Parathyroid adenoma (tissue), 2 donors: ENCODE data around the gene IMMP2L.

Experiments
- H2AFZ ChIP-seq: fragments of 300-600 bp; sonication (generic); one replicate; pipeline ENCODE4 v1.7.0; 2017; ENCODE audit warnings: antibody characterized with exemption, mild to moderate bottlenecking
- H3K27ac ChIP-seq: fragments of 300-600 bp; sonication (generic); one replicate; pipeline ENCODE4 v1.7.0; 2017
- H3K27me3 ChIP-seq: fragments of 300-600 bp; sonication (generic); one replicate; pipeline ENCODE4 v1.7.0; 2017; ENCODE audit warnings: low read length; ENCODE audit not compliant: control insufficient read depth, insufficient read depth
- H3K36me3 ChIP-seq: fragments of 300-600 bp; sonication (generic); one replicate; pipeline ENCODE4 v1.7.0; 2017; ENCODE audit warnings: low read length; ENCODE audit not compliant: control insufficient read depth, insufficient read depth
- H3K4me1 ChIP-seq: fragments of 300-600 bp; sonication (generic); one replicate; pipeline ENCODE4 v1.7.0; 2017; ENCODE audit warnings: control low read depth
- H3K4me2 ChIP-seq: fragments of 300-600 bp; sonication (generic); one replicate; pipeline ENCODE4 v1.7.0; 2017; ENCODE audit warnings: low read length
- H3K4me3 ChIP-seq: fragments of 300-600 bp; sonication (generic); one replicate; pipeline ENCODE4 v1.7.0; 2017; ENCODE audit warnings: low read depth, low read length
- H3K79me2 ChIP-seq: fragments of 300-600 bp; sonication (generic); one replicate; pipeline ENCODE4 v1.7.0; 2017; ENCODE audit warnings: control low read depth
- H3K9ac ChIP-seq: fragments of 300-600 bp; sonication (generic); one replicate; pipeline ENCODE4 v1.7.0; 2017; ENCODE audit warnings: mild to moderate bottlenecking
- H3K9me3 ChIP-seq: fragments of 300-600 bp; sonication (generic); one replicate; pipeline ENCODE4 v1.7.0; 2017; ENCODE audit warnings: low read length; ENCODE audit not compliant: control insufficient read depth
- CTCF ChIP-seq: fragments of 300-600 bp; sonication (generic); IDR thresholded peaks from one replicate; pipeline ENCODE4 v1.7.0; 2017; ENCODE audit warnings: antibody characterized with exemption, mild to moderate bottlenecking
- donor health status: primary hyperparathyroidism.

IMMP2L gene

GRCh38 chr7:111568870-111569462, 6.7 kb upstream of the IMMP2L start:
- no peaks in the 10 kb centered on the region for H3K36me3 ChIP-seq
- H3K4me3 ChIP-seq, result no peak overlapping the region
- H3K9ac ChIP-seq, result no peak overlapping the region
- TF ChIP-seq CTCF, result no peak
- no peaks in the 10 kb centered on the region for H3K27me3 ChIP-seq
- H3K79me2 ChIP-seq, result no peaks in the 10 kb centered on the region
- H3K4me2 ChIP-seq, result no peak overlapping the region
- no peaks in the 10 kb centered on the region for H3K4me1 ChIP-seq
- no peak overlapping the region for H3K27ac ChIP-seq
- no peaks in the 10 kb centered on the region for H3K9me3 ChIP-seq
- H2AFZ ChIP-seq, result no peak overlapping the region

- H3K9me3 ChIP-seq, result no peaks in the 10 kb centered on the region
- no peak overlapping the region for H2AFZ ChIP-seq
- no peaks in the 10 kb centered on the region for H3K36me3 ChIP-seq
- H3K9ac ChIP-seq, result no peak overlapping the region
- H3K27me3 ChIP-seq, result no peaks in the 10 kb centered on the region
- TF ChIP-seq CTCF, result no peak
- H3K27ac ChIP-seq, result no peak overlapping the region
- H3K79me2 ChIP-seq, result no peaks in the 10 kb centered on the region
- no peak overlapping the region for H3K4me3 ChIP-seq
- H3K4me1 ChIP-seq, result no peaks in the 10 kb centered on the region
- no peak overlapping the region for H3K4me2 ChIP-seq
Observed at GRCh38 chr7:111568419-111568818, 6.1 kb upstream of the IMMP2L start.

GRCh38 chr7:111564078-111564477, 1.8 kb upstream of the IMMP2L start:
- Histone ChIP-seq H3K36me3 (no peaks in the 10 kb centered on the region), H3K27me3 (no peaks in the 10 kb centered on the region), H3K9ac (no peak overlapping the region), H3K4me3 (no peak overlapping the region), H3K27ac (no peak overlapping the region), H3K4me2 (no peak overlapping the region), H3K9me3 (no peaks in the 10 kb centered on the region), H3K79me2 (no peaks in the 10 kb centered on the region), H3K4me1 (peaks cover 9% of the 10 kb centered on the region), H2AFZ (peak overlapping the region; percentile 96)
- no peak for TF ChIP-seq CTCF

GRCh38 chr7:111561654-111561903, 713 bp downstream of the IMMP2L start:
- TF ChIP-seq CTCF, result no peak
- Histone ChIP-seq H3K4me2 (peak overlapping the region; percentile 92), H2AFZ (peak overlapping the region; percentile 96), H3K9ac (peak overlapping the region; percentile 41), H3K4me1 (peaks cover 9% of the 10 kb centered on the region), H3K9me3 (no peaks in the 10 kb centered on the region), H3K36me3 (no peaks in the 10 kb centered on the region), H3K27ac (peak overlapping the region; percentile 74), H3K4me3 (peak overlapping the region; percentile 80), H3K79me2 (no peaks in the 10 kb centered on the region), H3K27me3 (no peaks in the 10 kb centered on the region)
